Measurements from ENCODE around the gene OGFOD2. TPM values are rescaled to one million over a fixed set of nuclear protein-coding genes. Genes with fewer than 3 reads are reported as not detected.

OGFOD2 gene
- total and polyA plus RNA-seq, 9 of the 15 experiments (the other 6 are each of a cell fraction or from before 2014, with no cell fraction given), result 1.4 to 111 (median 18.5) TPM

DNA sequence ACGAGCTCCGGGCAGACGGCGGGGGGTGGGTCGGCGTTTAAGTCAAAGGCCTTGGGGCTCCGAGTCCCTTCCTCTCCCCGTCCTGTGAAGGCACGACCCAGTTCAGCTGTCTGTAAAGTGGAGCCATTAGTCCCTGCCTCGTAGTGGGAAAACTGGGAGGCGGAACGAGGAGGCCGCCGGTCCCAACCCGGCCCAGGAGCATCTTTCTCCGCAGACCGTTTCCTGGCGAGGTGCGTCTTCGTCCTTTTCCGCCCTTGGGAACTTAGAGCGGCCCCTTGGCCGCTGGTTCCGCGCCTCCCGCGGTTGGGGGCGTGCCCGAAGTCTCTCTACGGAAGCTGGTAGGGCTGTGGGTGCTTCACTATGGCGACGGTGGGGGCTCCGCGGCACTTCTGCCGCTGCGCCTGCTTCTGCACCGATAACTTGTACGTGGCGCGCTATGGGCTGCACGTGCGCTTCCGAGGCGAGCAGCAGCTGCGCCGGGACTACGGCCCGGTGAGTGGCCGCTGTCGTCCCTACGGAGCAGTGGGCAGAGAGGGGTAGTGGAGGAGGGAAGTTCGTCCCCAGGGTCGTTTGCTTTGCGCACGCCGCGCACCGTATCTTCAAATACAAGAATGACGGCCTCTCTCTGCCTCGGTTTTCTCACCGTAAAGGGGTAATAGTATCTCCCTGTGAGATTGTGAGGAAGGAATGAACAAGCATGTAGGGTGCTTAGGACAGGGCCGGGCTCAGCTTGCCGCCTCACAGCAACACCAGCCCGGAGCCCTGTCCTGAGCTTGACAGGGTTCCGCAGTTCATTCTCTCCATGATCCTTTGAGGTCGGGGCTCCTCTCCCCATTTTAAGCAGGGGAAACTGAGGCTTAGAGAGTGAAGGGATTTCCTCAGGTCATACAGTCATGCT lies at the start of gene OGFOD2 (continued):
- TF ChIP-seq HMG20A (CRISPR knock-in tag; conservative IDR thresholded peaks at IDR 0.05), result no peak
- no peak for TF ChIP-seq ZNF354B (CRISPR knock-in tag; IDR thresholded peaks at IDR 0.05)
- TF ChIP-seq, protein P1, sequence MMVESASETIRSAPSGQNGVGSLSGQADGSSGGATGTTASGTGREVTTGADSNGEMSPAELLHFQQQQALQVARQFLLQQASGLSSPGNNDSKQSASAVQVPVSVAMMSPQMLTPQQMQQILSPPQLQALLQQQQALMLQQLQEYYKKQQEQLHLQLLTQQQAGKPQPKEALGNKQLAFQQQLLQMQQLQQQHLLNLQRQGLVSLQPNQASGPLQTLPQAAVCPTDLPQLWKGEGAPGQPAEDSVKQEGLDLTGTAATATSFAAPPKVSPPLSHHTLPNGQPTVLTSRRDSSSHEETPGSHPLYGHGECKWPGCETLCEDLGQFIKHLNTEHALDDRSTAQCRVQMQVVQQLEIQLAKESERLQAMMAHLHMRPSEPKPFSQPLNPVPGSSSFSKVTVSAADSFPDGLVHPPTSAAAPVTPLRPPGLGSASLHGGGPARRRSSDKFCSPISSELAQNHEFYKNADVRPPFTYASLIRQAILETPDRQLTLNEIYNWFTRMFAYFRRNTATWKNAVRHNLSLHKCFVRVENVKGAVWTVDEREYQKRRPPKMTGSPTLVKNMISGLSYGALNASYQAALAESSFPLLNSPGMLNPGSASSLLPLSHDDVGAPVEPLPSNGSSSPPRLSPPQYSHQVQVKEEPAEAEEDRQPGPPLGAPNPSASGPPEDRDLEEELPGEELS (CRISPR knock-in tag; IDR thresholded peaks at IDR 0.05; ENCODE audit: borderline replicate concordance), result no peak
- TF ChIP-seq NCOA6 (IDR thresholded peaks at IDR 0.05), result no peak; the same call in 1 of the 2 replicates
- TF ChIP-seq, protein P2, sequence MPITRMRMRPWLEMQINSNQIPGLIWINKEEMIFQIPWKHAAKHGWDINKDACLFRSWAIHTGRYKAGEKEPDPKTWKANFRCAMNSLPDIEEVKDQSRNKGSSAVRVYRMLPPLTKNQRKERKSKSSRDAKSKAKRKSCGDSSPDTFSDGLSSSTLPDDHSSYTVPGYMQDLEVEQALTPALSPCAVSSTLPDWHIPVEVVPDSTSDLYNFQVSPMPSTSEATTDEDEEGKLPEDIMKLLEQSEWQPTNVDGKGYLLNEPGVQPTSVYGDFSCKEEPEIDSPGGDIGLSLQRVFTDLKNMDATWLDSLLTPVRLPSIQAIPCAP (CRISPR knock-in tag; IDR thresholded peaks at IDR 0.05; ENCODE audit: borderline replicate concordance), result no peak
- TF ChIP-seq, protein P3, sequence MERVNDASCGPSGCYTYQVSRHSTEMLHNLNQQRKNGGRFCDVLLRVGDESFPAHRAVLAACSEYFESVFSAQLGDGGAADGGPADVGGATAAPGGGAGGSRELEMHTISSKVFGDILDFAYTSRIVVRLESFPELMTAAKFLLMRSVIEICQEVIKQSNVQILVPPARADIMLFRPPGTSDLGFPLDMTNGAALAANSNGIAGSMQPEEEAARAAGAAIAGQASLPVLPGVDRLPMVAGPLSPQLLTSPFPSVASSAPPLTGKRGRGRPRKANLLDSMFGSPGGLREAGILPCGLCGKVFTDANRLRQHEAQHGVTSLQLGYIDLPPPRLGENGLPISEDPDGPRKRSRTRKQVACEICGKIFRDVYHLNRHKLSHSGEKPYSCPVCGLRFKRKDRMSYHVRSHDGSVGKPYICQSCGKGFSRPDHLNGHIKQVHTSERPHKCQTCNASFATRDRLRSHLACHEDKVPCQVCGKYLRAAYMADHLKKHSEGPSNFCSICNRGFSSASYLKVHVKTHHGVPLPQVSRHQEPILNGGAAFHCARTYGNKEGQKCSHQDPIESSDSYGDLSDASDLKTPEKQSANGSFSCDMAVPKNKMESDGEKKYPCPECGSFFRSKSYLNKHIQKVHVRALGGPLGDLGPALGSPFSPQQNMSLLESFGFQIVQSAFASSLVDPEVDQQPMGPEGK (CRISPR knock-in tag; IDR thresholded peaks at IDR 0.05; ENCODE audit: borderline replicate concordance), result 0 out of 2 replicates have a peak, but pooled peaks have one; percentile 7
- TF ChIP-seq ATF7 (IDR thresholded peaks at IDR 0.05), result peak; percentile 57; the same call in 1 of the 2 replicates
- TF ChIP-seq, protein P4, sequence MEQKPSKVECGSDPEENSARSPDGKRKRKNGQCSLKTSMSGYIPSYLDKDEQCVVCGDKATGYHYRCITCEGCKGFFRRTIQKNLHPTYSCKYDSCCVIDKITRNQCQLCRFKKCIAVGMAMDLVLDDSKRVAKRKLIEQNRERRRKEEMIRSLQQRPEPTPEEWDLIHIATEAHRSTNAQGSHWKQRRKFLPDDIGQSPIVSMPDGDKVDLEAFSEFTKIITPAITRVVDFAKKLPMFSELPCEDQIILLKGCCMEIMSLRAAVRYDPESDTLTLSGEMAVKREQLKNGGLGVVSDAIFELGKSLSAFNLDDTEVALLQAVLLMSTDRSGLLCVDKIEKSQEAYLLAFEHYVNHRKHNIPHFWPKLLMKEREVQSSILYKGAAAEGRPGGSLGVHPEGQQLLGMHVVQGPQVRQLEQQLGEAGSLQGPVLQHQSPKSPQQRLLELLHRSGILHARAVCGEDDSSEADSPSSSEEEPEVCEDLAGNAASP (IDR thresholded peaks at IDR 0.05), result no peak
- TF ChIP-seq PYGO2 (tag; IDR thresholded peaks at IDR 0.05), result no peak
- peak; percentile 55; the same call in 1 of the 2 replicates for TF ChIP-seq TAF7 (tag; IDR thresholded peaks at IDR 0.05)
- TF ChIP-seq NELFE (IDR thresholded peaks at IDR 0.05; ENCODE audit: insufficient read depth, insufficient read length), result no peak
- no peak; a peak in 1 of 4 replicates for TF ChIP-seq SRF (CRISPR knock-in tag; IDR thresholded peaks at IDR 0.05)
- TF ChIP-seq, protein P5, sequence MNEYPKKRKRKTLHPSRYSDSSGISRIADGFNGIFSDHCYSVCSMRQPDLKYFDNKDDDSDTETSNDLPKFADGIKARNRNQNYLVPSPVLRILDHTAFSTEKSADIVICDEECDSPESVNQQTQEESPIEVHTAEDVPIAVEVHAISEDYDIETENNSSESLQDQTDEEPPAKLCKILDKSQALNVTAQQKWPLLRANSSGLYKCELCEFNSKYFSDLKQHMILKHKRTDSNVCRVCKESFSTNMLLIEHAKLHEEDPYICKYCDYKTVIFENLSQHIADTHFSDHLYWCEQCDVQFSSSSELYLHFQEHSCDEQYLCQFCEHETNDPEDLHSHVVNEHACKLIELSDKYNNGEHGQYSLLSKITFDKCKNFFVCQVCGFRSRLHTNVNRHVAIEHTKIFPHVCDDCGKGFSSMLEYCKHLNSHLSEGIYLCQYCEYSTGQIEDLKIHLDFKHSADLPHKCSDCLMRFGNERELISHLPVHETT (CRISPR knock-in tag; conservative IDR thresholded peaks at IDR 0.05 in 1 of 2, IDR thresholded peaks at IDR 0.05 in 1 of 2), result no peak
- TF ChIP-seq FOXM1 (IDR thresholded peaks at IDR 0.05; ENCODE audit: low read depth), result no peak; the same call in 1 of the 2 replicates
- TF ChIP-seq FOXM1 (CRISPR knock-in tag; IDR thresholded peaks at IDR 0.05; ENCODE audit: low read depth), result no peak
- TF ChIP-seq ZNF561 (CRISPR knock-in tag; conservative IDR thresholded peaks at IDR 0.05), result no peak
- TF ChIP-seq ZNF57 (CRISPR knock-in tag; IDR thresholded peaks at IDR 0.05), result no peak
- TF ChIP-seq SREBF2 (CRISPR knock-in tag; IDR thresholded peaks at IDR 0.05), result no peak
- TF ChIP-seq SNRNP70 (optimal IDR thresholded peaks at IDR 0.05; ENCODE audit: low read depth, low read length), result no peak

Data from K562 (cell line).